Measurements from ENCODE around the gene ST6GALNAC3.

GRCh38 chr1:76086597-76086996 lies 12.1 kb downstream of the ST6GALNAC3 start:
- TF ChIP-seq POLR2A (IDR thresholded peaks at IDR 0.05) (no peak), EP300 (IDR thresholded peaks at IDR 0.05; ENCODE audit: low read depth) (no peak), POLR2AphosphoS5 (IDR thresholded peaks at IDR 0.05) (no peak)
